ENCODE measurements around the gene GDPD1.

GDPD1 gene

DNA sequence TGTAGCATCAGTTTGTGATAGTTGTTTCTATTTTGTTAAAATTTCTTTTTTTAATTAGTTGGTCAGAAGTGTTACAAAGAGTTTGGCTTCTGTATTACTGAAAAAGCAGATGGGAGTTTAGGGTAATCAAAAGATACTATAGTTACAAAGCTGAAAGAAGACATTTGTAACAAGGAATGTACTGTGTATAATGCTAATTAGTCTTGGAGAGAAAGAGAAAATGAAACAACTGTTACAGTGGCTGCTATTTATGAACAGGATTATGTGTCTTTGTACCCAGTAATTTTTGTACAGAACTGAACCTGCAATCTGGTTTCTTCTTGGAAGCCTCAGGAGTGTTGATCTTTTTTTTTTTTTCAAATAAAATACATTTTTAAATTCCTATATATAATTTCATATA, 14.3 kb downstream of the GDPD1 start:
- Histone ChIP-seq H3K27ac (replicated peaks; ENCODE audit: low read length) (no peak overlapping the region), H4K91ac (ENCODE audit: low read depth, low read length, poor library complexity) (no peak overlapping the region), H3K4me2 (ENCODE audit: insufficient read depth, low read length, poor library complexity, severe bottlenecking) (no peak overlapping the region), H3K18ac (ENCODE audit: low read length) (no peak overlapping the region), H3K4me1 (ENCODE audit: control insufficient read depth in 2 of 2, insufficient read depth in 1 of 2, low read depth in 1 of 2, low read length in 2 of 2) (no peaks in the 10 kb centered on the region), H3K4me3 (ENCODE audit: low read length in 2 of 2) (no peak overlapping the region), H3K9me3 (replicated peaks in 1 of 2; ENCODE audit: control insufficient read depth in 2 of 2, insufficient read depth in 1 of 2, low read depth in 1 of 2, low read length in 2 of 2) (no peaks in the 10 kb centered on the region), H3K14ac (ENCODE audit: low read length) (no peak overlapping the region), H2BK15ac (ENCODE audit: low read length) (no peak overlapping the region), H3K4ac (ENCODE audit: low read length) (no peak overlapping the region), H2AK5ac (ENCODE audit: low read depth, low read length) (no peak overlapping the region), H2BK120ac (ENCODE audit: low read depth, low read length) (no peak overlapping the region), H4K8ac (ENCODE audit: low read depth, low read length) (no peak overlapping the region), H2AFZ (ENCODE audit: low read length) (no peak overlapping the region), H3K27me3 (ENCODE audit: control insufficient read depth in 3 of 3, insufficient read depth in 3 of 3, low read depth in 1 of 3, low read length in 3 of 3) (no peaks in the 10 kb centered on the region), H3K79me1 (ENCODE audit: low read depth, low read length) (no peaks in the 10 kb centered on the region), H2BK12ac (ENCODE audit: low read length) (no peak overlapping the region), H3K9ac (ENCODE audit: low read depth, low read length, poor library complexity) (no peak overlapping the region), H2BK5ac (ENCODE audit: low read length) (no peak overlapping the region), H3K23ac (ENCODE audit: low read depth, low read length, poor library complexity) (no peak overlapping the region), H3K36me3 (replicated peaks in 1 of 2; ENCODE audit: control insufficient read depth in 2 of 2, insufficient read depth in 2 of 2, low read length in 2 of 2) (peaks cover 0 to 2% of the 10 kb centered on the region in 2 donors)
- DNase-seq (ENCODE audit: low spot score), result no peak

DNA sequence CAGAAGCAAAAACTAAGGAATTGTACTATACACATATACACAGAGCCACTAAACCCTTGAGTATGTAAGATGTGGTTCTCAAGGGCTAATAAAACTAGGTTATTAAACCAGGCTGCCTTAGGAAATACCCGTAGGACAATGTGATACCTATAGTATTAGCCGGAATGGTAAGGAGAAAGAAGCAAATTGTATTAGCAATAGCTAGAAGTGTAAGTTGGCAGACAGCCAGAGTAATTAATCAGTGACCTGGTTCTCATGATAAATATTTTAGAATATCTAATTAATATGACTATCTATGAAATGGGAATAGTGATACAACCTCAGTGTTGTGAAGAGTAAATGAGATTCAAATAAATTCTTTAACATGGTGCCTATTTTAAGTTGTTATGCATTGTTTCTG, 18.6 kb downstream of the GDPD1 start:
- Histone ChIP-seq H3K4ac (ENCODE audit: low read length) (no peak overlapping the region), H3K27me3 (ENCODE audit: control insufficient read depth in 3 of 3, insufficient read depth in 3 of 3, low read depth in 1 of 3, low read length in 3 of 3) (no peaks in the 10 kb centered on the region), H3K9ac (ENCODE audit: low read depth, low read length, poor library complexity) (no peak overlapping the region), H2BK120ac (ENCODE audit: low read depth, low read length) (no peak overlapping the region), H3K4me2 (ENCODE audit: insufficient read depth, low read length, poor library complexity, severe bottlenecking) (no peak overlapping the region), H2AK5ac (ENCODE audit: low read depth, low read length) (no peak overlapping the region), H2BK12ac (ENCODE audit: low read length) (no peak overlapping the region), H2BK15ac (ENCODE audit: low read length) (no peak overlapping the region), H3K23ac (ENCODE audit: low read depth, low read length, poor library complexity) (no peak overlapping the region), H3K4me3 (ENCODE audit: low read length in 2 of 2) (no peak overlapping the region), H3K18ac (ENCODE audit: low read length) (no peak overlapping the region), H3K14ac (ENCODE audit: low read length) (no peak overlapping the region), H4K91ac (ENCODE audit: low read depth, low read length, poor library complexity) (no peak overlapping the region), H3K4me1 (ENCODE audit: control insufficient read depth in 2 of 2, insufficient read depth in 1 of 2, low read depth in 1 of 2, low read length in 2 of 2) (no peaks in the 10 kb centered on the region), H3K36me3 (replicated peaks in 1 of 2; ENCODE audit: control insufficient read depth in 2 of 2, insufficient read depth in 2 of 2, low read length in 2 of 2) (no peaks in the 10 kb centered on the region), H3K79me1 (ENCODE audit: low read depth, low read length) (no peaks in the 10 kb centered on the region), H2AFZ (ENCODE audit: low read length) (no peak overlapping the region), H3K27ac (replicated peaks; ENCODE audit: low read length) (no peak overlapping the region), H3K9me3 (replicated peaks in 1 of 2; ENCODE audit: control insufficient read depth in 2 of 2, insufficient read depth in 1 of 2, low read depth in 1 of 2, low read length in 2 of 2) (no peaks in the 10 kb centered on the region), H2BK5ac (ENCODE audit: low read length) (no peak overlapping the region), H4K8ac (ENCODE audit: low read depth, low read length) (no peak overlapping the region)
- no CpG with 5 or more reads among the region's 2 CpGs for WGBS, 2 donors (ENCODE audit: extremely low coverage in 2 of 2, insufficient read length in 2 of 2, insufficient replicate concordance in 1 of 2)
- DNase-seq (ENCODE audit: low spot score), result no peak

DNA sequence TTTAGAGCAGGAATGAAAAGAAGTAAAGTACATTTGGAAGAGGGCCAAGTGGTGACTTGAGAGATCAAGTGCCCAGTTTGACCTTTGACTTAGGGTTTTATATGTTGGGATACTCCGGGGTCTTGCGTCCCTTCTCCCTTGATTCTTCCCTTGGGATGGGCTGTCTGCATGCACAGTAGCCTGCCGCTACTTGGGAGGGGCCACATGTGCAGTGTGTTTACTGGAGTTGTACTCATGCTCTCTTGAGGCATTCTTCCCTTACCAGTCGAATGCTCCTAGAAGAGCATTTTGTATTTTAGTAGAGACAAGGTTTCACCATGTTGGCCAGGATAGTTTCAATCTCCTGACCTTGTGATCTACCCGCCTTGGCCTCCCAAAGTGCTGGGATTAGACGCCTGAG, 23.8 kb downstream of the GDPD1 start:
- no peaks in the 10 kb centered on the region for H3K9me3 ChIP-seq (replicated peaks in 1 of 2; ENCODE audit: control insufficient read depth in 2 of 2, insufficient read depth in 1 of 2, low read depth in 1 of 2, low read length in 2 of 2)
- no peak overlapping the region for H3K4me3 ChIP-seq (ENCODE audit: low read length in 2 of 2)
- H2AK5ac ChIP-seq (ENCODE audit: low read depth, low read length), result no peak overlapping the region
- no CpG with 5 or more reads among the region's 6 CpGs for WGBS, 2 donors (ENCODE audit: extremely low coverage in 2 of 2, insufficient read length in 2 of 2, insufficient replicate concordance in 1 of 2)
- no peak overlapping the region for H2BK5ac ChIP-seq (ENCODE audit: low read length)
- H3K4ac ChIP-seq (ENCODE audit: low read length), result no peak overlapping the region
- H3K23ac ChIP-seq (ENCODE audit: low read depth, low read length, poor library complexity), result no peak overlapping the region
- no peaks in the 10 kb centered on the region for H3K4me1 ChIP-seq (ENCODE audit: control insufficient read depth in 2 of 2, insufficient read depth in 1 of 2, low read depth in 1 of 2, low read length in 2 of 2)
- H3K9ac ChIP-seq (ENCODE audit: low read depth, low read length, poor library complexity), result no peak overlapping the region
- H3K79me1 ChIP-seq (ENCODE audit: low read depth, low read length), result no peaks in the 10 kb centered on the region
- no peak overlapping the region for H4K91ac ChIP-seq (ENCODE audit: low read depth, low read length, poor library complexity)
- no peak overlapping the region for H3K27ac ChIP-seq (replicated peaks; ENCODE audit: low read length)
- H3K36me3 ChIP-seq (replicated peaks in 1 of 2; ENCODE audit: control insufficient read depth in 2 of 2, insufficient read depth in 2 of 2, low read length in 2 of 2), result peaks cover 0 to 5% of the 10 kb centered on the region in 2 donors
- no peak for DNase-seq (ENCODE audit: low spot score)
- H3K4me2 ChIP-seq (ENCODE audit: insufficient read depth, low read length, poor library complexity, severe bottlenecking), result no peak overlapping the region
- no peak overlapping the region for H2BK12ac ChIP-seq (ENCODE audit: low read length)
- H2AFZ ChIP-seq (ENCODE audit: low read length), result no peak overlapping the region
- no peaks in the 10 kb centered on the region for H3K27me3 ChIP-seq (ENCODE audit: control insufficient read depth in 3 of 3, insufficient read depth in 3 of 3, low read depth in 1 of 3, low read length in 3 of 3)
- H2BK15ac ChIP-seq (ENCODE audit: low read length), result no peak overlapping the region
- no peak overlapping the region for H3K18ac ChIP-seq (ENCODE audit: low read length)
- H4K8ac ChIP-seq (ENCODE audit: low read depth, low read length), result no peak overlapping the region
- H3K14ac ChIP-seq (ENCODE audit: low read length), result no peak overlapping the region
- no peak overlapping the region for H2BK120ac ChIP-seq (ENCODE audit: low read depth, low read length)

DNA sequence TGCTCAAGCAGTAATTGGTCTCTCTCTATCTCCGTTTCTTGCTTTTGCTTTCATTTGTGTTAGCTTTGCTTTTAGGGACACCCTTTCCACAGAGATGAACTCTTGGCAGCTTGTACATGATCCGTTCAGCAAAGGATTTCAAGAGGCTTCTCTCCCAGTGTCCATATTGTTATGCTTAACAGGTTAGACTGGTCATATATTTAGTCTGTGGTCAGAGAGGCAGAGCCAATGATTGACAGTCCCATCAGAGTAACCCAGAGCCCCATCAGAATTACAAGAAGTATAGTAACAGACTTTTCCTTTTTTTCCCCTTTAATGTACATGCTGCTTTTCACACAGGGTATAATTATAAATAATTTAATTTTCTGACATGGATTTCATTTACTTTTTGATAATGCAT, 34.4 kb downstream of the GDPD1 start:
- Histone ChIP-seq H2BK5ac (ENCODE audit: low read length) (no peak overlapping the region), H3K23ac (ENCODE audit: low read depth, low read length, poor library complexity) (no peak overlapping the region), H4K8ac (ENCODE audit: low read depth, low read length) (no peak overlapping the region), H3K4ac (ENCODE audit: low read length) (no peak overlapping the region), H3K4me3 (ENCODE audit: low read length in 2 of 2) (no peak overlapping the region), H2AK5ac (ENCODE audit: low read depth, low read length) (no peak overlapping the region), H3K27me3 (ENCODE audit: control insufficient read depth in 3 of 3, insufficient read depth in 3 of 3, low read depth in 1 of 3, low read length in 3 of 3) (no peaks in the 10 kb centered on the region), H3K18ac (ENCODE audit: low read length) (no peak overlapping the region), H2BK12ac (ENCODE audit: low read length) (no peak overlapping the region), H2AFZ (ENCODE audit: low read length) (no peak overlapping the region), H4K91ac (ENCODE audit: low read depth, low read length, poor library complexity) (no peak overlapping the region), H3K4me2 (ENCODE audit: insufficient read depth, low read length, poor library complexity, severe bottlenecking) (no peak overlapping the region), H3K14ac (ENCODE audit: low read length) (no peak overlapping the region), H3K9me3 (replicated peaks in 1 of 2; ENCODE audit: control insufficient read depth in 2 of 2, insufficient read depth in 1 of 2, low read depth in 1 of 2, low read length in 2 of 2) (no peaks in the 10 kb centered on the region), H3K36me3 (replicated peaks in 1 of 2; ENCODE audit: control insufficient read depth in 2 of 2, insufficient read depth in 2 of 2, low read length in 2 of 2) (peaks cover 2 to 16% of the 10 kb centered on the region in 2 donors), H3K4me1 (ENCODE audit: control insufficient read depth in 2 of 2, insufficient read depth in 1 of 2, low read depth in 1 of 2, low read length in 2 of 2) (no peaks in the 10 kb centered on the region), H2BK120ac (ENCODE audit: low read depth, low read length) (no peak overlapping the region), H2BK15ac (ENCODE audit: low read length) (no peak overlapping the region), H3K79me1 (ENCODE audit: low read depth, low read length) (no peaks in the 10 kb centered on the region), H3K27ac (replicated peaks; ENCODE audit: low read length) (no peak overlapping the region), H3K9ac (ENCODE audit: low read depth, low read length, poor library complexity) (no peak overlapping the region)
- no CpG with 5 or more reads among the region's 2 CpGs for WGBS, 2 donors (ENCODE audit: extremely low coverage in 2 of 2, insufficient read length in 2 of 2, insufficient replicate concordance in 1 of 2)
- DNase-seq (ENCODE audit: low spot score), result no peak
